Measurements from ENCODE around the gene KLK15.
A peak's percentile ranks its signal among the peaks of the same experiment; 100 is the strongest.

KLK15 gene

DNA sequence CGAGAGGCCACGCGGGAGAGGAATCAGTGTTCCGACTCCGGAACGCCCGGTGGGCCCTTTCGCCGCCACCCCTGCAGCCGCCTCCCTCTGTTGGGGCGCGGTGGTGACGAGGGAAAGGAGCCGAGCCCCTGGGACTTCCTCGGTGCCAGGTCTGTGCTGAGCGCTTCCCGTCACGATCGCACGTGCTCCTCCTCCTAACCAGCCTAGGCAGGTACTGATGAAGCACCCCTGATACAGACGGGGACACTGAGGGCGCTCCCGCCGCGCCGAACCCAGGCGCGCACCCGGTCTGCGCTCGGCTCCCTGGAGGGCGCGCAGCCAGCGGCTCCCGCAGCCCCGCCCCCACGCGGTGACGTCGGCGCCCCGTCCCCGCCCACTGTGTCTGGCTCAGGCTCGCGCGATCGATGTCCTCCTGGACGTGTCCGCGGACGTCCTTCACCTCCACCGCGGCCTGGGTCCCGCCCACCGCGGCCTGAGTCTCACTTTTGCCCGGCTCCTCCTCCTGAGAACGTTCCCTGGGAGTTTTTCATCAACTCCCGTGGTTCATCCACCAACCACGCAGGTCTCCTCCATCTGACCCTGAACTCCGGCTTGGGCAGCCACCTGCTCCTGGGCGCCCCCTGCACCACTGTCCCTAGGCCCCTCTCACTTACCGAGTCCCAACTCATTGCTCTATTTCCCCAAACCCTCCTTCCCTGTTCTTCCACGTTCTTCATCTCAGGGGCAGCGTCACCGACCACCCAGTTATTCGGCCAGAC lies 2.6 kb upstream of the KLK15 start:
- peak overlapping the region; percentile 66 for H3K4me3 ChIP-seq (ENCODE audit: low read length)
- DNase-seq (ENCODE audit: low read depth): peak; percentile 31
- TF ChIP-seq, protein P1, sequence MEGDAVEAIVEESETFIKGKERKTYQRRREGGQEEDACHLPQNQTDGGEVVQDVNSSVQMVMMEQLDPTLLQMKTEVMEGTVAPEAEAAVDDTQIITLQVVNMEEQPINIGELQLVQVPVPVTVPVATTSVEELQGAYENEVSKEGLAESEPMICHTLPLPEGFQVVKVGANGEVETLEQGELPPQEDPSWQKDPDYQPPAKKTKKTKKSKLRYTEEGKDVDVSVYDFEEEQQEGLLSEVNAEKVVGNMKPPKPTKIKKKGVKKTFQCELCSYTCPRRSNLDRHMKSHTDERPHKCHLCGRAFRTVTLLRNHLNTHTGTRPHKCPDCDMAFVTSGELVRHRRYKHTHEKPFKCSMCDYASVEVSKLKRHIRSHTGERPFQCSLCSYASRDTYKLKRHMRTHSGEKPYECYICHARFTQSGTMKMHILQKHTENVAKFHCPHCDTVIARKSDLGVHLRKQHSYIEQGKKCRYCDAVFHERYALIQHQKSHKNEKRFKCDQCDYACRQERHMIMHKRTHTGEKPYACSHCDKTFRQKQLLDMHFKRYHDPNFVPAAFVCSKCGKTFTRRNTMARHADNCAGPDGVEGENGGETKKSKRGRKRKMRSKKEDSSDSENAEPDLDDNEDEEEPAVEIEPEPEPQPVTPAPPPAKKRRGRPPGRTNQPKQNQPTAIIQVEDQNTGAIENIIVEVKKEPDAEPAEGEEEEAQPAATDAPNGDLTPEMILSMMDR (conservative IDR thresholded peaks at IDR 0.05; ENCODE audit: low read length): no peak

DNA sequence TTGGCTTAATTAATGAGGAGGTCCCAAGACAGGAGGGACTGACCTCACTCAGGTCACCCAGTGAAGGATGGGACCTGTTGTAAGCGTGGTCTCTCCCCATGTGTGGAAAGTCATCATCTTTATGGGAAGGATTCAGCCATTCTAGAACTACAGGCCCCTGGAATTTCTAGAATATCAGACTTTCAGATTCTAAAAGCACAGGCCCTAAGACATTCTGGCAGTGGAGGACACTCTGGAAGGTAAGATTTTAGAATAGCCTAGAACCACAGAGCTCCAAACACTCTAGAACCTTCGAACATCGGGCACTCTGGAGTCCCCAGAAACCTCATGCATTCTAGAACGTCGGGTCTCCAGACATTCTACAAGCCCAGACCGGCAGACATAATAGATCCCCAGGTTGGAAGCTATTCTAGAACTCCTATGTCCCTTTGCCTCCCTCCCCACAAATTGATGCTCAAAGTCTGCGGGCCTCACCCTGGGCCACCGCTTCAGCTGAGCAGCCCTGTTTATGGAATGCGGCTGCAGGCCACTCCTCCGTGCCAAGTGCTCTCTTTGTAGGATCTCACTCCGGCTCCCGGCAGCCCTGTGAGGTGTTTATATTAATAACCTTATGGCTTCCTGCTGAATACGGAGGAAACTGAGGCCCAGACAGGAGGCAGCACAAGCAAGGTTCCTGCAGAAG lies 1.9 kb upstream of the KLK15 start:
- peak overlapping the region; percentile 66 for H3K4me3 ChIP-seq (ENCODE audit: low read length)
- peak; percentile 5 for DNase-seq (ENCODE audit: low read depth)
- TF ChIP-seq, protein P1 (conservative IDR thresholded peaks at IDR 0.05; ENCODE audit: low read length): no peak

DNA sequence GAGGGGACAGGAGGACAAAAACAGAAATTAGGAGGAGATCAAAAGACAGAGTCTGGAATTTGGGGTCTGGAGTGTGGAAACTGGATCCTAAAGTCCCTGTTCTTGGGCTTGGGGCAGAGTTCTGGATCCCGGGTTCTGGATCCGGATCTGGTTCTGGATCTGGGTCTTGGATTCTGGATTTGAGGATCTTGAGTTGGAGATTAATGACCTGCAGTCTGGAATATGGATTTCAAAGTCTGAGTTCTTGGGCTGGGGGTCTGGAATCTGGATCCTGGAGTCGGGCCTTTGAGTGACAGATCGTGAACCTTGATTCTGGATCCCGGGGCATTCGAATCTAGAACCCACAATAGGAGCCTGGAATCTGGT lies 411 bp upstream of the KLK15 start:
- no peak for DNase-seq (ENCODE audit: low read depth)
- no peak overlapping the region for H3K4me3 ChIP-seq (ENCODE audit: low read length)
- TF ChIP-seq, protein P1 (conservative IDR thresholded peaks at IDR 0.05; ENCODE audit: low read length): no peak

DNA sequence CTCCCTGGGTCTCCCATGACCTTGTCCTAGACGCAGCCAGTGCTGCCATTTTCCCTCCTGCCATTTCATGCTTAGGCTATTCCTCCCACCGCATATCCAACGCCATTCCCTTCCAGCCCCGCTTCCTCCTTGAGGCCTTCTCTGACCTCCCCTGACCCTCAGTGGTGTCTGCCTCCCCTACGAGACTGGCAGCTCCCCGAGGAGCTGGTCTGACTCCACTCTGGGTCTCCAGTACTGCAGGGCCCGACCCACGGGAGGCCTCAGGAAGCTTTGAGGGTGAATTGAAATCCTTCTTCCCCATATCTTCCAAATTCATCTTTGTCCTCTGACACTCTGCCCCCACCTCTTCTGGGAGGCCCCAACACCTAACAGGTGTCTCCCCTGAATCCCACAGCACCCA lies 708 bp downstream of the KLK15 start:
- no peak for DNase-seq (ENCODE audit: low read depth)
- TF ChIP-seq, protein P1 (conservative IDR thresholded peaks at IDR 0.05; ENCODE audit: low read length): no peak
- no peak overlapping the region for H3K4me3 ChIP-seq (ENCODE audit: low read length)

DNA sequence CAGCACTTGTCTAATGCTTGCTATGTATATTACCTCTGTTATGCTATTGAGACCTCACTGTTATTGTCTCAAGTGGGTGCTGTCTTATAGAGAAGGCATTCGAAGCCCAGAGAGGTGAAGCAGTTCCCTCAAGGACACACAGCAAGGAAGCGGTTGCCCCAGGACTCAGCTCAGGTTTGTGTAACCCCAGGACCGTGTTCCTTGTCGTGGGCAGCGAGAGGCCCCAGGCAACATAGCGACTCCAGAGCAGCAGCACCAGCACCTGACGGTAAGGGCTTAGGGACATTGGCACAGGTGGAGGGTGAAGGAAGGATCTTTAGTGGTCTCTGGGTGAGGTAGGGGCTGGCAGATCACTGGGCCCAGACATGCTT lies 2.4 kb downstream of the KLK15 start:
- DNase-seq (ENCODE audit: low read depth): no peak
- no peak overlapping the region for H3K4me3 ChIP-seq (ENCODE audit: low read length)
- TF ChIP-seq, protein P1 (conservative IDR thresholded peaks at IDR 0.05; ENCODE audit: low read length): no peak

GRCh38 chr19:50830266-50831025 lies 2.9 kb downstream of the KLK15 start:
- TF ChIP-seq, protein P1 (conservative IDR thresholded peaks at IDR 0.05; ENCODE audit: low read length): no peak
- H3K4me3 ChIP-seq (ENCODE audit: low read length): no peak overlapping the region
- no peak for DNase-seq (ENCODE audit: low read depth)

Data from AG10803 (cell line).